ENCODE data around the gene BRD9.

BRD9 gene

DNA sequence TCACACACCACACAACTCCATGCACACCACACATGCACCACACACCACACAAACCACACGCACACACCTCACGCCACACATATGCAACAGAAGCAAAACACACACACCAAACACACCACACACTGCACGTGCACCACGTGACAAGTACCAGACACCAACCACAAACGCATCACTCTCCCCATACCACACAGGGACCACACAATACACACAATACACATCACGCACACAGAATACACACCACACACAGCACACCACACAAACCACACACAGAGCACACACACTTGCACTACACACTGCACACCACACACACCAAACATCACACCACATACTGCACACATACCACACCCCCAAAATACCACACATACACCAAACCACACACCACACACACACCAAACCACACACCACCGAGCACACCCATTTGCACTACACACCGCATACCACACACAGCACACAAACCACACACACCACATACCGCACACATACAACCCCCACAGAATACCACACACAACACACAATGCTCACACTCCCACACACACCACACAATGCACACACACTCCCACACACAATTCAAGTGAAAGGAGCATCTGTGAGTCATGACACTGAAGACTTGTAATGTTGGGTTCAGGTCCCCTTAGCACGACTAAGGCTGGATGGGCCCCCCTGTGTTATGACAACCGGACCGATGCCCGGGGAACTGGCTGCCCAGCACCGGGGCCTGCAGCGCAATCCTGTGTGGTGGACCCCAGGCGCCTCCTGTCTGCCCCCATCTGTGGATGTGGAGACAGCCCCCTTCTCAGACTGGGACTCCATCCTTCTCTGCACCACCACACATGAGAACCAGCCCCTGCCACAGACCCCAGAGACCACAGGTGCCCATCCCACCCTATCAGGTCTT, 35.8 kb downstream of the BRD9 start:
- no peak for TF ChIP-seq SIN3A (IDR thresholded peaks at IDR 0.05; ENCODE audit: borderline replicate concordance, insufficient read depth, low read length)
- TF ChIP-seq, protein P1, sequence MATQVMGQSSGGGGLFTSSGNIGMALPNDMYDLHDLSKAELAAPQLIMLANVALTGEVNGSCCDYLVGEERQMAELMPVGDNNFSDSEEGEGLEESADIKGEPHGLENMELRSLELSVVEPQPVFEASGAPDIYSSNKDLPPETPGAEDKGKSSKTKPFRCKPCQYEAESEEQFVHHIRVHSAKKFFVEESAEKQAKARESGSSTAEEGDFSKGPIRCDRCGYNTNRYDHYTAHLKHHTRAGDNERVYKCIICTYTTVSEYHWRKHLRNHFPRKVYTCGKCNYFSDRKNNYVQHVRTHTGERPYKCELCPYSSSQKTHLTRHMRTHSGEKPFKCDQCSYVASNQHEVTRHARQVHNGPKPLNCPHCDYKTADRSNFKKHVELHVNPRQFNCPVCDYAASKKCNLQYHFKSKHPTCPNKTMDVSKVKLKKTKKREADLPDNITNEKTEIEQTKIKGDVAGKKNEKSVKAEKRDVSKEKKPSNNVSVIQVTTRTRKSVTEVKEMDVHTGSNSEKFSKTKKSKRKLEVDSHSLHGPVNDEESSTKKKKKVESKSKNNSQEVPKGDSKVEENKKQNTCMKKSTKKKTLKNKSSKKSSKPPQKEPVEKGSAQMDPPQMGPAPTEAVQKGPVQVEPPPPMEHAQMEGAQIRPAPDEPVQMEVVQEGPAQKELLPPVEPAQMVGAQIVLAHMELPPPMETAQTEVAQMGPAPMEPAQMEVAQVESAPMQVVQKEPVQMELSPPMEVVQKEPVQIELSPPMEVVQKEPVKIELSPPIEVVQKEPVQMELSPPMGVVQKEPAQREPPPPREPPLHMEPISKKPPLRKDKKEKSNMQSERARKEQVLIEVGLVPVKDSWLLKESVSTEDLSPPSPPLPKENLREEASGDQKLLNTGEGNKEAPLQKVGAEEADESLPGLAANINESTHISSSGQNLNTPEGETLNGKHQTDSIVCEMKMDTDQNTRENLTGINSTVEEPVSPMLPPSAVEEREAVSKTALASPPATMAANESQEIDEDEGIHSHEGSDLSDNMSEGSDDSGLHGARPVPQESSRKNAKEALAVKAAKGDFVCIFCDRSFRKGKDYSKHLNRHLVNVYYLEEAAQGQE (IDR thresholded peaks at IDR 0.05; ENCODE audit: insufficient read depth in 1 of 2, low read depth in 2 of 2, low read length in 2 of 2): no peak
- TF ChIP-seq TAF1 (IDR thresholded peaks at IDR 0.05; ENCODE audit: borderline replicate concordance, insufficient read depth, low read length): no peak
- TF ChIP-seq FOXP2 (optimal IDR thresholded peaks at IDR 0.05; ENCODE audit: borderline replicate concordance, extremely low read depth, extremely low read length, insufficient read depth): no peak
- no peak for TF ChIP-seq POLR2AphosphoS5 (IDR thresholded peaks at IDR 0.05; ENCODE audit: low read depth, low read length)

DNA sequence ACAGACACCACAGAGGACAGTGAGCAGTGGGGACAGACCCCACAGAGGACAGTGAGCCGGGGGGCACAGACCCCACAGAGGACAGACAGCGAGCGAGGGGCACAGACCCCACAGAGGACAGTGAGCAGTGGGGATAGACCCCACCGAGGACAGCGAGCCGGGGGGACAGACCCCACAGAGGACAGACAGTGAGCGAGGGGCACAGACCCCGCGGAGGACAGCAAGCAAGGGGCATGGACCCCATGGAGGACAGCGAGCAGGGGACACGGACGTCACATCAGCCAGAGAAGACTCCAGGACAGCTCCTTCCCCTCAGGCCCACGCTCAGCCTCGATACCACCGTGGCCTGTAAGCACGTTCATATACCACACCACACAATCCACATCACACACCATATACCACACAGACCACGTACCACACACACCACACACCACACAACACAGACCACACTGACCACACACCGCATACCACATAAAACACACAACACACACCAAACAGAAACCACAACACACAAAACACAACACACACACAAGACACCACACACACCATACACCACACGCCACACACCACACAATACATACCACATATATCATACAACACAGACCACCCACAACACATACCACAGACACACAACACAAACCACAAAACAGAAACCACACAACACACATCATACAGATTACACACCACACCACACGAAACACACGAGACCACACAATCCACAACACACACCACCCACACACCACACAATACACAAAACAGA, 36.6 kb downstream of the BRD9 start:
- TF ChIP-seq, protein P1 (IDR thresholded peaks at IDR 0.05; ENCODE audit: insufficient read depth in 1 of 2, low read depth in 2 of 2, low read length in 2 of 2): no peak

DNA sequence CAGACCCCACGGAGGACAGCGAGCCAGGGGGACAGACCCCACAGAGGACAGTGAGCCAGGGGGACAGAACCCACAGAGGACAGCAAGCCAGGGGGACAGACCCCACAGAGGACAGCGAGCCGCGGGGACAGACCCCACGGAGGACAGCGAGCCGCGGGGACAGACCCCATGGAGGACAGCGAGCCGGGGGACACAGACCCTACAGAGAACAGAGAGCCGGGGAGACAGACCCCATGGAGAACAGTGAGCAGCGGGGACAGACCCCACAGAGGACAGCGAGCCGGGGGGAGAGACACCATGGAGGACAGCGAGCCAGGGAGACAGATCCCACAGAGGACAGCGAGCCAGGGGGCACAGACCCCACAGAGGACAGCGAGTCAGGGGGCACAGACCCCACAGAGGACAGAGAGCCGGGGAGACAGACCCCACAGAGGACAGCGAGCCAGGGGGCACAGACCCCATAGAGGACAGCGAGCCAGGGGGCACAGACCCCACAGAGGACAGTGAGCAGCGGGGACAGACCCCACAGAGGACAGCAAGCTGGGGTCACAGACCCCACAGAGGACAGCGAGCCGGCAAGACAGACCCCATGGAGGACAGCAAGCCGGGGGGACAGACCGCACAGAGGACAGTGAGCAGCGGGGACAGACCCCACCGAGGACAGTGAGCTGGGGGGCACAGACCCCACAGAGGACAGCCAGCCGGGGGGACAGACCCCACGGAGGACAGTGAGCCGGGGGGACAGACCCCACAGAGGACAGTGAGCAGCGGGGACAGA, 37.4 kb downstream of the BRD9 start:
- TF ChIP-seq, protein P1 (IDR thresholded peaks at IDR 0.05; ENCODE audit: insufficient read depth in 1 of 2, low read depth in 2 of 2, low read length in 2 of 2): no peak
- TF ChIP-seq SIN3A (IDR thresholded peaks at IDR 0.05; ENCODE audit: borderline replicate concordance, insufficient read depth, low read length): no peak
- TF ChIP-seq TAF1 (IDR thresholded peaks at IDR 0.05; ENCODE audit: borderline replicate concordance, insufficient read depth, low read length): no peak
- TF ChIP-seq POLR2AphosphoS5 (IDR thresholded peaks at IDR 0.05; ENCODE audit: low read depth, low read length): no peak
- no peak for TF ChIP-seq FOXP2 (optimal IDR thresholded peaks at IDR 0.05; ENCODE audit: borderline replicate concordance, extremely low read depth, extremely low read length, insufficient read depth)

DNA sequence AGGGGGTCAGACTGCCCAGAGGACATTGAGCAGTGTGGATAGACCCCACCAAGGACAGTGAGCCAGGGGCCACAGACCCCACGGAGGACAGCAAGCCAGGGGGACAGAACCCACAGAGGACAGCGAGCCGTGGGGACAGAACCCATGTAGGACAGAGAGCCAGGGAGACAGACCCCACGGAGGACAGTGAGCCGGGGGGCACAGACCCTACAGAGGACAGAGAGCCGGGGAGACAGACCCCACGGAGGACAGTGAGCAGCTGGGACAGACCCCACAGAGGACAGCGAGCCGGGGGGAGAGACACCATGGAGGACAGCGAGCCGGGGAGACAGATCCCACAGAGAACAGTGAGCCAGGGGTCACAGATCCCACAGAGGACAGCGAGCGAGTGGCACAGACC, 38.4 kb downstream of the BRD9 start:
- TF ChIP-seq FOXP2 (optimal IDR thresholded peaks at IDR 0.05; ENCODE audit: borderline replicate concordance, extremely low read depth, extremely low read length, insufficient read depth) (no peak), TAF1 (IDR thresholded peaks at IDR 0.05; ENCODE audit: borderline replicate concordance, insufficient read depth, low read length) (no peak), POLR2AphosphoS5 (IDR thresholded peaks at IDR 0.05; ENCODE audit: low read depth, low read length) (no peak), SIN3A (IDR thresholded peaks at IDR 0.05; ENCODE audit: borderline replicate concordance, insufficient read depth, low read length) (no peak)
- TF ChIP-seq, protein P1 (IDR thresholded peaks at IDR 0.05; ENCODE audit: insufficient read depth in 1 of 2, low read depth in 2 of 2, low read length in 2 of 2): no peak

All from PFSK-1 (cell line).